A673 (cell line): Measurements from ENCODE around the gene CLEC2D. TPM values are rescaled to one million over a fixed set of nuclear protein-coding genes. Genes with fewer than 3 reads are reported as not detected.

Experiments used
- BruUV-seq: library from RNA; stranded (reverse); fragments of 400-500 nt; replicated peaks from 2 replicates; lab custom pipeline; 2021; lab: Mats Ljungman, UMichigan
- CTCF ChIA-PET: fragments of 300-600 bp; sonication (Branson Sonifier 250); formaldehyde crosslinking; loops from one replicate; lab custom pipeline; 2022; ENCODE audit warnings: antibody characterized with exemption; lab: Charles Lee
- POLR2A ChIA-PET: fragments of 300-600 bp; sonication (Branson Sonifier 250); formaldehyde crosslinking; loops from one replicate; lab custom pipeline; 2022; ENCODE audit warnings: antibody characterized with exemption; ENCODE audit not compliant: low non-redundant PET; lab: Charles Lee
- DNase-seq: peaks from one replicate; pipeline ENCODE4 v3.0.0-alpha.2; 2015; ENCODE audit warnings: low spot score
- H3K27ac ChIP-seq: fragments of 200-600 bp; sonication (generic); 2 replicates; pipeline ENCODE4 v1.5.1; 2016; ENCODE audit warnings: mixed run types, low read depth, mild to moderate bottlenecking, mixed read lengths, antibody characterized with exemption, low read length; ENCODE audit not compliant: poor library complexity, severe bottlenecking
- H3K27me3 ChIP-seq: fragments of 200-600 bp; sonication (generic); replicated peaks from 2 replicates; pipeline ENCODE4 v1.6.1; 2017; ENCODE audit warnings: mixed run types, low read depth, mild to moderate bottlenecking, mixed read lengths, antibody characterized with exemption, low read length; ENCODE audit not compliant: insufficient read depth, poor library complexity
- H3K36me3 ChIP-seq: fragments of 200-600 bp; sonication (generic); 2 replicates; pipeline ENCODE4 v1.6.1; 2016; ENCODE audit warnings: mixed run types, mild to moderate bottlenecking, mixed read lengths, antibody characterized with exemption, low read length; ENCODE audit not compliant: insufficient read depth, poor library complexity, severe bottlenecking
- H3K4me1 ChIP-seq: fragments of 200-600 bp; sonication (generic); 2 replicates; pipeline ENCODE4 v1.6.1; 2017; ENCODE audit warnings: mixed run types, mild to moderate bottlenecking, mixed read lengths, antibody characterized with exemption, low read length; ENCODE audit not compliant: insufficient read depth, poor library complexity, severe bottlenecking
- H3K4me3 ChIP-seq: fragments of 200-600 bp; sonication (generic); 2 replicates; pipeline ENCODE4 v1.5.1; 2016; ENCODE audit warnings: low read depth, mixed run types, mild to moderate bottlenecking, mixed read lengths, low read length; ENCODE audit not compliant: poor library complexity, severe bottlenecking
- H3K9me3 ChIP-seq: fragments of 200-600 bp; sonication (generic); 2 replicates; pipeline ENCODE4 v1.6.1; 2016; ENCODE audit warnings: mixed run types, low read depth, mild to moderate bottlenecking, mixed read lengths, antibody characterized with exemption, low read length; ENCODE audit not compliant: poor library complexity, severe bottlenecking
- EZH2 ChIP-seq: fragments of 200-600 bp; sonication (generic); IDR thresholded peaks from 2 replicates; pipeline ENCODE4 v1.6.1; 2017; ENCODE audit warnings: borderline replicate concordance, low read depth, mild to moderate bottlenecking, mixed read lengths, antibody characterized with exemption, low read length; ENCODE audit not compliant: poor library complexity, severe bottlenecking
- intact Hi-C: fragments of 100-400 bp; cut with micrococcal nuclease; formaldehyde crosslinking; loops from one replicate; pipeline ENCODE4 v1.10.0; 2022; ENCODE audit not compliant: unreplicated experiment
- total RNA-seq: library from RNA; stranded (reverse); gene quantifications from 2 replicates; pipeline ENCODE4 v1.2.3, GENCODE V29; 2021
- TF ChIP-seq, protein P1 (sequence below): fragments of 300-800, 200-600 bp; sonication (generic); conservative IDR thresholded peaks from 2 replicates; pipeline ENCODE4 v1.5.1; 2017; ENCODE audit warnings: low read depth, mild to moderate bottlenecking, antibody characterized with exemption, low read length, moderate library complexity, mixed read lengths

CLEC2D gene
- total RNA-seq, 1 experiment from 2014 or later: 1.6 TPM

DNA sequence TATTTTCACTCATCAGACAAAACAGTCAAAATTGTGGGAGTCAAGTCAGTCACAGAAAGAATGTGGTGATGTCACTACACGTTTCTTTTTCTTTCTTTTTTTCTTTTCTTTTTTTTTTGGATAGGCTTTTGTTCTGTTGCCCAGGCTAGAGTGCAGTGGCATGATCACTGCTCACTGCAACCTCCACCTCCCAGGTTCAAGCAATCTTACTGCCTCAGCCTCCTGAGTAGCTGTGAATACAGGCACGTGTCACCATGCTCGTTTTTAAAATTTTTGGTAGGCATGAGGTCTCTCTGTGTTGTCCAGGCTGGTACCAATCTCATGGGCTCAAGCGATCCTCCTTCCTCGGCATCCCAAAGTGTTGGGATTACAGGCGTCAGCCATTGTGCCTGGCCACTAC is 61.1 kb downstream of the CLEC2D start:
- intact Hi-C loops: no loop called here
- no peaks in the 10 kb centered on the region for H3K36me3 ChIP-seq
- no peaks in the 10 kb centered on the region for H3K9me3 ChIP-seq
- no peak overlapping the region for H3K4me3 ChIP-seq
- H3K4me1 ChIP-seq: no peaks in the 10 kb centered on the region
- no peak overlapping the region for H3K27ac ChIP-seq
- ChIA-PET CTCF (no interaction called here), POLR2A (no interaction called here)
- BruUV-seq: no TSS peak
- no peak for TF ChIP-seq EZH2
- TF ChIP-seq, protein P1, sequence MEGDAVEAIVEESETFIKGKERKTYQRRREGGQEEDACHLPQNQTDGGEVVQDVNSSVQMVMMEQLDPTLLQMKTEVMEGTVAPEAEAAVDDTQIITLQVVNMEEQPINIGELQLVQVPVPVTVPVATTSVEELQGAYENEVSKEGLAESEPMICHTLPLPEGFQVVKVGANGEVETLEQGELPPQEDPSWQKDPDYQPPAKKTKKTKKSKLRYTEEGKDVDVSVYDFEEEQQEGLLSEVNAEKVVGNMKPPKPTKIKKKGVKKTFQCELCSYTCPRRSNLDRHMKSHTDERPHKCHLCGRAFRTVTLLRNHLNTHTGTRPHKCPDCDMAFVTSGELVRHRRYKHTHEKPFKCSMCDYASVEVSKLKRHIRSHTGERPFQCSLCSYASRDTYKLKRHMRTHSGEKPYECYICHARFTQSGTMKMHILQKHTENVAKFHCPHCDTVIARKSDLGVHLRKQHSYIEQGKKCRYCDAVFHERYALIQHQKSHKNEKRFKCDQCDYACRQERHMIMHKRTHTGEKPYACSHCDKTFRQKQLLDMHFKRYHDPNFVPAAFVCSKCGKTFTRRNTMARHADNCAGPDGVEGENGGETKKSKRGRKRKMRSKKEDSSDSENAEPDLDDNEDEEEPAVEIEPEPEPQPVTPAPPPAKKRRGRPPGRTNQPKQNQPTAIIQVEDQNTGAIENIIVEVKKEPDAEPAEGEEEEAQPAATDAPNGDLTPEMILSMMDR: no peak
- peaks cover 19% of the 10 kb centered on the region for H3K27me3 ChIP-seq
- DNase-seq: no peak

DNA sequence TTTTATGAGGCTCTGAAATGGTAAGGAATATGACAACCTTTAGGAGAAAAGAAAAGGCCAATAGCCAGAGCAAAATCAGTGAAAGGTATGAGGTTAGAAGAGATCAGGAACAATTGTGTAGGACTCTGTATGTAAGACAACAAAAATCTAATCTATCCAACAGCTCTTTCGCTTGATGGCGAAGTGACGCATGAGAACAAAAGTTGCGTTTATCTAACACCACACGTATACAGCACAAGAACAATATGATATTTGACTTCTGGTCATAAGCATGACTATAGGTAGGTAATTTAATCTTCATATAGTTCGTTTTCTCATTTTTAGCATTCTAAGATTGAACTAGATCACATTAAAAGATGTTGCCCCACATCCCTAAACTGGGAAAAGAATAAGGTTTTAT is 61.9 kb downstream of the CLEC2D start:
- CTCF ChIA-PET: no interaction called here
- no TSS peak for BruUV-seq
- intact Hi-C loops: no loop called here

DNA sequence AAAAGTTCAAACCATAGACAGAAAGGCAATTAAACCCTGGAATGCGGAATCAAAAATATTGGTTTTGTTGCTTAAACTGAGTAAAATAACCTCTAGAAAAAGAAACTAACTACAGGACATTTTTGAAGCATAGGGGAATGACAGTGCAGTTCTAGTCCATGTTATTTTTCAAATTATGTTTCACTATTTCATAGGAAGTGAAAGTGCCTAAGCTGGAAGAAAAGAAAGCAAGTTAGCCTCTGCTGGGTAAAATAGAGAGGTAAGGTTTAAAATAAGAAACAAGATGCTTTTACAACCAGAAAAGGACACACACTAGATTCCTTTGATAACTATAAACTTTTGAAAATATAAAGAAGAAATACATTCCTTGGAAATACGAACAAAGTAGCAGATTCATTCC is 62.3 kb downstream of the CLEC2D start:
- Histone ChIP-seq H3K27ac (no peak overlapping the region), H3K4me1 (no peaks in the 10 kb centered on the region), H3K27me3 (peaks cover 15% of the 10 kb centered on the region), H3K9me3 (no peaks in the 10 kb centered on the region), H3K36me3 (no peaks in the 10 kb centered on the region), H3K4me3 (no peak overlapping the region)
- BruUV-seq: no TSS peak
- ChIA-PET CTCF (no interaction called here), POLR2A (no interaction called here)
- intact Hi-C loops: no loop called here
- TF ChIP-seq, protein P1: no peak
- TF ChIP-seq EZH2: no peak
- DNase-seq: no peak

More for the DNA sequence above, 61.9 kb downstream of the CLEC2D start:
- TF ChIP-seq, protein P1: no peak
- no peak for TF ChIP-seq EZH2
- peaks cover 15% of the 10 kb centered on the region for H3K27me3 ChIP-seq
- H3K36me3 ChIP-seq: no peaks in the 10 kb centered on the region
- H3K4me1 ChIP-seq: no peaks in the 10 kb centered on the region
- H3K9me3 ChIP-seq: no peaks in the 10 kb centered on the region
- no peak overlapping the region for H3K27ac ChIP-seq
- no peak for DNase-seq
- no peak overlapping the region for H3K4me3 ChIP-seq
- POLR2A ChIA-PET: no interaction called here
